Activated CD4-positive, CD25-positive, alpha-beta regulatory T cell treated with anti-CD3 and anti-CD28 coated beads, Interleukin-2, amount 50 U/mL, for 24 hours (primary cell): ENCODE results near the gene DIAPH3.

Source experiments
- ATAC-seq, 2 donors: fragments of 150-1000 bp; cut with Tn5 transposase; one replicate each; pipeline ENCODE4 v1.10.0; 2021; ENCODE audit warnings: mild to moderate bottlenecking in 1 of 2, moderate library complexity in 1 of 2

DIAPH3 gene

GRCh38 chr13:59957438-59957837 is 206.3 kb downstream of the DIAPH3 start:
- ATAC-seq, result no peak

DNA sequence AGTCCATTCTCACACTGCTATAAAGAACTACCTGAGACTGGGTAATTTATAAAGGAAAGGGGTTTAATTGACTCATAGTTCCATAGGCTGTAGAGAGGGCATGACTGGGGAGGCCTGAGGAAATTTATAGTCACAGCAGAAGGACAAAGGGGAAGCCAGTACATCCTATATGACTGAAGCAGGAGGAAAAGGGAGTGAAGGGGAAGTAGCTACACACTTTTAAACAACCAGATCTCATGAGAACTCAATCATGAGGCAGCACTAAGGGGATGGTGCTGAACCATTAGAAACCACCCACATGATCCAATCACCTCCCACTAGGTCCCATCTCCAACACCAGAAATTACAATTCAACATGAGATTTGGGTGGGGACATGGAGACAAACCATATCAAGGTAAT is 209.1 kb downstream of the DIAPH3 start:
- ATAC-seq, result no peak

DNA sequence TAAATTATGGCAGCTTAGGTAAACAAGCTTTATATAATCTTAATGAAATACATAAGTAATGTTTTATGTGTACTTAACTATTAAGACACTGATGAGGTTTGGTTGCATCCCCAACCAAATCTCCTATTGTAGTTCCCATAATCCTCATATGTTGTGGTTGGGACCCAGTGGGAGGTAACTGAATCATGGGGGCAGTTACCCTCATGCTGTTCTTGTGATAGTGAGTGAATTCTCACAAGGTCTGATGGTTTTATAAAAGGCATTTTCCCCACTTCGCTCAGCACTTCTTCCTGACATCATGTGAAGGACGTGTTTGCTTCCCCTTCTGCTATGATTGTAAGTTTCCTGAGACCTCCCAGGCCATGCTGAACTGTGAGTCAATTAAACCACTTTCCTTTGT is 212.7 kb downstream of the DIAPH3 start:
- ATAC-seq, result no peak

GRCh38 chr13:59950266-59950665 is 213.5 kb downstream of the DIAPH3 start:
- ATAC-seq, result no peak

GRCh38 chr13:59948686-59949085 is 215.0 kb downstream of the DIAPH3 start:
- ATAC-seq, result no peak

DNA sequence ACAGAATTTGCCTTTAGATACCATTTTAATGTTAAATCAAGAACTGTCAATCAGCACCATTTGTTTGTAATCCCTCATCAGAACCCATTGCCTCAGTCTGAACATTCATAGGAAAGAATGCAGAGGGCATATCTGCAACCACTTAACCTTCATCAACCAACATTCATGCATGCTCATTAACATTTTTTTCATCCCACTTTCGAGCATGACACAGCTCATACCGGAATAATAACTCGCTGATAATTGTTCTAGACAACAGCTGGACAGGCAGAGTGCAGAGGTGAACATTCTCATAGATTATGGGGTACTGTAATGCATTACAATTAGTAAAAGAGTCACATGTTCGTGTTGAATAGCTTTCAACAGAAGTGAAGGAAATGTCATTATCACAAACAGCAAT is 216.8 kb downstream of the DIAPH3 start:
- ATAC-seq, result no peak

DNA sequence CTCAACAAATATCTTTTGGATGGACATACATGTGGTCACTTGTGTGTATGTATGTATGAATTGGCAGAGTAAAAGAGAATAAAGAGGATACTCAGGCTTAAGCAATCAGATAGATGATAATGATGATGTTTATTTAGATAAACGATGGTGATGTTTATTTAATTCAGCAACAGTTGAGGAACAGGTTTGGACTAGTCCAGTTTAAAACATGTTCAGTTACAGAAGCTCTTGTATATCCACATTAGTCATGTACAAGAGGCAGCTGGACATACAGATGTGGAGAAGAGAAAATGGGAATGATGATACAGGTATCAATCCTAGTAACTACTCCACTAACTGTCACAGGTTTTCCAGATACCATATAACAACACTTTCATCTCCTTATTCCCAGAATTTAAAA is 232.1 kb downstream of the DIAPH3 start:
- ATAC-seq, result no peak

GRCh38 chr13:59924256-59924655 is 239.5 kb downstream of the DIAPH3 start:
- no peak for ATAC-seq

GRCh38 chr13:59915252-59915651 is 248.5 kb downstream of the DIAPH3 start:
- ATAC-seq, result no peak

DNA sequence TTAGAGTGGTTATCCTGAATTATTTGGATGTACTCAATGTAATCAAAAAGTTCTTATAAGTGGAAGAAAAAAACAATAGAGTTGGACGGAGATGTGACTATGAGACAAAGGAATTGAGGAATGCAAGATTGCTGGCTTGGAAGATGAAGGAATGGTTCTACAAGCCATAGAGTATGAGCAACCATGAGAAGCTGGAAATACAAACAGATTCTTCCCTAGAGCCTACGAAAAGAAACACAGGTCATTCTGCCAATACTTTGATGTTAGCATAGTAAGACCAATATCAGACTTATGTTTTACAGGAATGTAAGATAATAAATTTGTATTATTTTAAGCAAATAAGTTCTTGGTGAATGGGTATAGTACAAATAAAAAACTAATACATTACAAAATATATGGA is 249.2 kb downstream of the DIAPH3 start:
- no peak for ATAC-seq

DNA sequence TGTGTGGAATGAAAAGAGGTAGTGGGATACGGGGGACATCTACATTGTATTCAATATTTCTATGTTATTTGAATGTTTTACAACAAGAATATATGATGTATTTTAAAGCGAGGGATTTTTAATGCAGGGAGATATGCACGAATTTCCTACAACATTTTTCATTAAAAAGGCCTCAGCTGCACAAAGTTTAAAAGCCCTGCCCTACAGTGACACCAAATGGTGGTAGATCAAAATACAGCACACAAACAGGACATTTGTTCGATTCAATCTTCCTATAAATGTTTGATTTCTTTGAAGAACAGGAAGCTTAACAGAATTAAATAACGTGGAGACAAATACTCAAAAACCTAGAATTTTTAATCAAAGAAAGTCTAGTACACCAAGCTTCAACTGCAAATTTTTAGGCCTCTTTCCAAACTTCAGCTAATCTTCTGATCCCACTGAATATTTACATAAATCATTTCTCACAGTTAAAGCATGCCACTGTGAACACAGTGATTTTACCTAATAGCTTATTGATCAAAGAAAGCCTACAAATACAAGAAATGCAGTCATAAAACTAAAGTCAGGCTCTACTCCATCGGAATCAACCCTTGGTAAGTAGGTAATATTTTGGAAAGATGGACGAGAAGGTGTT is 257.2 kb downstream of the DIAPH3 start:
- ATAC-seq, result no peak

- no peak for ATAC-seq
Measured at GRCh38 chr13:59901191-59901590, 262.5 kb downstream of the DIAPH3 start.

DNA sequence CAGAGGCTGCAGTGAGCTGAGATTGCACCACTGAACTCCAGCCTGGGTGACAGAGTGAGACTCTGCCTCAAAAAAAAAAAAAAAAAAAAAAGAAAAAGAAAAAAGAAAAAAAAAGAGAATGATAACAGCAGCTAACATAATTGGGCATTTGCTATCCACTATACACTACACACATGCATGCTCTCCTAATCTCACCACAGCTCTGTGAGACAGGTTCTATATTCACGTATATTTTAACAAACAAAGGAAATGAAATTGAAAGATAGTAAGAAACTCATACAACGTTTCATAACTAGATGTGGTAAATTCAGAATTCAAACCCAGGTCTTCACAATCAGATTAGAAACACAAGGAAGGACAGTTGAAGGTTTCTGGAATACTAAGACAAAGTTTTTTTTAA is 265.7 kb downstream of the DIAPH3 start:
- ATAC-seq, result no peak

DNA sequence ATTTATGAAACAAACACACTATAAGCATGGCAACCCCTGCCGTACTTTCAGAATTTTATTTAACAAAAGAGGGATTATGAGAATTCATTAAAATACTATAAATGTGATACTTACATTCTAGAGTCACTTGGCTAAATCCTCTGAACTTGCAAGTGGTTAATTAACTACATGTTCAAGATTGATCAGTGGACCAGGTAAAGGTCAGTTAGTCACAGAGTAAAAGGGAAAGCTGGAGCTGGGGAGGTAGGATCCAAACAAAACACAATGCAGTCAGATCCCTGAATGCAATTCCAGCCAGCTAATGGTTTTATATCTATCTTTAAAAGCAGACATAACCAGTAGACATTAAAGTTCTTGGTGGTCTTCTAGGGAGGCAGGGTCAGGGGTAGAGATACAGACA is 270.5 kb downstream of the DIAPH3 start:
- ATAC-seq, result no peak

- ATAC-seq, result no peak
Measured at GRCh38 chr13:59891053-59891452, 272.7 kb downstream of the DIAPH3 start.

DNA sequence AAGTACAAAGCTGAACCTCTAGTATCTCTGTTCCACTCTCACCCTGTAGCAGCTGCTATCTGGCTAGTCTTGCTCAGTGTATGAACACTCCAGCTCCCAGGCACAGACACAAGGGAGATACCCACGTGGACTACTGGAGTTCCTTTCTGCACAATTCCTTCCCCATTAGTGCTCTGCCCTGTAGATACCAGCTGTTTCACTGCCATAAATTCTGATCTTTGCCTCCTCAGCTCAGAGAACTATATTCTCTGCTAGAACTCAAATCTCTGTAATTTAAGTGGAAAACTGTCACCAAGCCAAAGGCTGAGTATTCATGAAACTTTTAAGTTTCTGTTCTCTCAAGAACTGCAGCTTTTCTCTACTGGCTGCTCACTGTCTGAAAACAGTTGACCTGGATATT is 273.7 kb downstream of the DIAPH3 start:
- ATAC-seq, result no peak

DNA sequence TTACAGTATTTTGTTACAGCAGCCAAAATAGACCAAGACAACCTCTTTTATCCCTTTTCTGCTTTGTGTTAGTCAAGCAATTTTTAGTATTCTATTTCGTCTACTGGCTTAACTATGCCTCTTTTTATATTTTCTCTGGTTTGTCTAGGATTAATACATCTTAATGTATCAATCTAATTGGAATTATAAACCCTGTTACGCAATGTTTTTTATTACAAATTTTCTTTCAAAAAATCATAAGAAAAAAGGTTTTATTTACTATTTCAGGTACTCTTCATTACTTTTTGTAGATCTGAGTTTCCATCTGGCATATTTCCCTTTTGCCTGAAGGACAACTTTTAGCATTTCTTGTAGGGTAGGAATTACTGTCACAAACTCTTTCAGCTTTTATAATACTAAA is 275.3 kb downstream of the DIAPH3 start:
- no peak for ATAC-seq

DNA sequence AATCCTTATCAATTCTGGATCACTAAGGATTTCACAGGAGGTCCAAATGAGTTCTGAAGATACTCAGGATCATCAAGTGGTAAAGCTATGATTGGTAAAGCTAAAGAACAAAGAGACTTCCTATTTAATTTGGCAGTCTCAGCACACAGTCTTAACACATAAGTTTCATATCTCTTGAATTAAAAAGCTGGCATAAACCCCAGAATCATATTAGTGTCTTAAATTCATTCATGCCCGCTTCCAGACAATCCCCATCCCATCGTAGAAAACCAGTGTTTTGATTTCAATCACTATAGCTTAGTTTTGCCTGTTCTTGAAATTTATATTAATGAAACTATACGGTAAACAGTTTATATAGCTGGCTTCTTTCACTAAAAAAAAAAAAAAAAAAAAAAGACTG is 278.7 kb downstream of the DIAPH3 start:
- no peak for ATAC-seq

DNA sequence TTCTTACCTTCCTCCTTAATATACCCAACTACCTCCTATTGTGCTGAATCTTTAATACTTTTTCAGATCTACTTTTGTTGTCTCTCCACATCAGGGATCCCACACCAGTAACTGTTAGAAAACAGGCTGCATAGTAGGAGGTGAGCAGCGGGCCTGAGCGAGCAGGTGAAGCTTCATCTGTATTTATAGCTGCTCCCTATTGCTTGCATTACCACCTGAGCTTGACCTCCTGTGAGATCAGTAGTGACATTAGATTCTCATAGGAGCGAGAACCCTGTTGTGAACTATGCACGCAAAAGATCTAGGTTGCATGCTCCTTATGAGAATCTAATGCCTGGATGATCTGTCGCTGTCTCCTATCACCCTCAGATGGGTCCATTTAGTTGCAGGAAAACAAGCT is 279.8 kb downstream of the DIAPH3 start:
- ATAC-seq, result no peak

DNA sequence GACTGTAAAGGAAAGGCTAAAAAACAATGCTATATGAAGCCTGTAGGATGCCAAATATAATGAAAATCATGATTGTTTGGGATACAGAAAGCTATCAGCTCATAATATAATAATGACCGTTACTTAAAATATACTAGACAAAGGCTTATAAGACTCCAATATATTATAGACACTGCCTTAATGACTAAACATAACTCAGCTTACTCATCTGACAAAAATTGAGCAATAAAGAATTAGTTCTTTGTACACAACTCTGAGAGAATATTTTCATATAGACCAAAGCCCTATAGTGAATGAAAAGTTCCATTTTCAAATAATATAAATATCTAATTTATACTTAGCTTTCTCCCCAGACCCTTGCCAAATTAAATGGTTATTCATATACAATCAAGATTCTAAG is 283.3 kb downstream of the DIAPH3 start:
- no peak for ATAC-seq

GRCh38 chr13:59879281-59879680 is 284.4 kb downstream of the DIAPH3 start:
- ATAC-seq, result no peak

DNA sequence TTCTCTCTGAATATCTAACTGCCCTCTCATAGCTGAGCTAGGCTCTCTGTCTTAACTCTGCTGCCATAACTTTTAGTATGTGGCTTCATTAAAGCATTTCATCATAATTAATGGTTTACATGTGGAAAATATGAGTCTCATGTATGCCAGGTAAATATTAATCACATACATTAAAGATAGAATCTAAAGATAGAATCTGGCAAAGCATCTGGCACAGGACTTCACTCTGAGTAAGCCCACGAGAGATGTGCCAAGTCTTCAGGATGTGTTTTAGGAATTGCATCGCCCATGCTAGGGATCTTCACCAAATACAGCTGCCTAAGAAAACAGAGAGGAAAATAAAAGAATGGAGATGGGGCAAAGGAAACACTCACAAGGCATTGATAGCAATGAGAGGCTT is 285.8 kb downstream of the DIAPH3 start:
- ATAC-seq, result no peak

- no peak for ATAC-seq
Measured at GRCh38 chr13:59874973-59875372, 288.8 kb downstream of the DIAPH3 start.

- ATAC-seq, result no peak
Measured at GRCh38 chr13:59873856-59874255, 289.9 kb downstream of the DIAPH3 start.

- no peak for ATAC-seq
Measured at GRCh38 chr13:59873309-59873708, 290.4 kb downstream of the DIAPH3 start.

DNA sequence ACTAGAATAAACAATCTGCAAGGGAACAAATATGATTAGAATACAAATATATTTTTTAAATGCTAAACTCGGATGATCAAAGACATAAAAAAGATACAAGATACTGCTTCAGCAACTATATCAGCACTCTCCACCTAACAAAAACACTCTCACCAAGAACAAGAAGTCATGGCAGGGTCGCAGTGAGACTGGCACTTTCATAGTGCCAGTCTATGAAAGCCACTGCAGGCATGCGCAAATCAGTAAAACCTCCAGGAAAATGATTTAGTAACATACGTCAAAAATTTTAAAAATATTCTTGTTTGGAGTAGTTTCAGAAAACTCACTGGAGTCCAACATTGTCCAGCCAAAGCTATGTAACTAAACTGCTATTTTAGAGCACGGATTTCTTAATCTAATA is 295.9 kb downstream of the DIAPH3 start:
- ATAC-seq, result no peak
